ENCODE measurements around the gene NFIC. TPM values are rescaled to one million over a fixed set of nuclear protein-coding genes. Genes with fewer than 3 reads are reported as not detected.

Gene NFIC
- total RNA-seq, 2 experiments from 2014 or later: 1.5 to 1.7 TPM

DNA sequence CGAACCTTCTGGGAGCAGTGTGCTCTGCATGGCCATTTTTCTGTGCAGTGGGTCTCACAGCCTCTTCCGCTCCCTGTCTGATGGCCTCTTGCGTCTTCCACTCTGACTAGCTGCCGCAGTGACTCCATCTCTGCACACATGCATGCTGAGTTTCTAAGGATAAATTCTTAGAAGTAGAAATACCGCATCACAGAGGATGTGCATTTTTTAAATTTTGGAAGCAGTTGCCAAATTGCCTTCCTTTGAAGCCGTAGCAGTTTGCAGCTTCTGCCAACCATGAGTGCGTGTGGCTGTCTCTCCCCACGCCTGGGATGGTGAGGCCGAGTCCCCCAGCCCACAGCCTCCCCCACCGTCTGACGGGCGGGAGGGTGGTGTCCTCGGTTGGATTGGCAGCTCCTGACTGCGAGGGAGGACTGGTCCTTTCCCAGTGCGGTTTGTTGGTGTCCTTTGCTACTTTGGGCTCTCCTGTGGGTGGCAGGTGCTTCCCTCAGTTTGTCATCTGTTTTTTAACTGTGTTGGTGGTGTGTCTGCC lies 149.6 kb downstream of the NFIC start:
- no peak for DNase-seq (ENCODE audit: low spot score)
- peaks cover 28% of the 10 kb centered on the region; the same call in 1 of the 2 replicates for H3K36me3 ChIP-seq (ENCODE audit: insufficient read depth, low read length)
- TF ChIP-seq EZH2phosphoT487 (IDR thresholded peaks at IDR 0.05; ENCODE audit: borderline replicate concordance, low read depth, low read length): no peak
- TF ChIP-seq, protein P1, sequence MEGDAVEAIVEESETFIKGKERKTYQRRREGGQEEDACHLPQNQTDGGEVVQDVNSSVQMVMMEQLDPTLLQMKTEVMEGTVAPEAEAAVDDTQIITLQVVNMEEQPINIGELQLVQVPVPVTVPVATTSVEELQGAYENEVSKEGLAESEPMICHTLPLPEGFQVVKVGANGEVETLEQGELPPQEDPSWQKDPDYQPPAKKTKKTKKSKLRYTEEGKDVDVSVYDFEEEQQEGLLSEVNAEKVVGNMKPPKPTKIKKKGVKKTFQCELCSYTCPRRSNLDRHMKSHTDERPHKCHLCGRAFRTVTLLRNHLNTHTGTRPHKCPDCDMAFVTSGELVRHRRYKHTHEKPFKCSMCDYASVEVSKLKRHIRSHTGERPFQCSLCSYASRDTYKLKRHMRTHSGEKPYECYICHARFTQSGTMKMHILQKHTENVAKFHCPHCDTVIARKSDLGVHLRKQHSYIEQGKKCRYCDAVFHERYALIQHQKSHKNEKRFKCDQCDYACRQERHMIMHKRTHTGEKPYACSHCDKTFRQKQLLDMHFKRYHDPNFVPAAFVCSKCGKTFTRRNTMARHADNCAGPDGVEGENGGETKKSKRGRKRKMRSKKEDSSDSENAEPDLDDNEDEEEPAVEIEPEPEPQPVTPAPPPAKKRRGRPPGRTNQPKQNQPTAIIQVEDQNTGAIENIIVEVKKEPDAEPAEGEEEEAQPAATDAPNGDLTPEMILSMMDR (conservative IDR thresholded peaks at IDR 0.05; ENCODE audit: low read length): no peak
- no peaks in the 10 kb centered on the region for H3K9me3 ChIP-seq (ENCODE audit: low read length)
- H3K9me2 ChIP-seq (ENCODE audit: insufficient read depth, low read length): no peaks in the 10 kb centered on the region
- H3K4me2 ChIP-seq (ENCODE audit: low read length): peak overlapping the region; percentile 28; the same call in 1 of the 2 replicates
- CTCF ChIA-PET (ENCODE audit: unreplicated experiment): interaction anchor here (0.9 kb wide), 1 partner anchor 36 kb away, joined by 3 read pairs; no protein-coding TSS in a partner anchor
- H3K27ac ChIP-seq (ENCODE audit: low read depth, low read length, poor library complexity, severe bottlenecking): peak overlapping the region; percentile 43
- POLR2A ChIA-PET: no interaction called here
- H3K4me1 ChIP-seq (ENCODE audit: insufficient read depth, low read length, poor library complexity, severe bottlenecking): peaks cover 16% of the 10 kb centered on the region
- H4K20me1 ChIP-seq (ENCODE audit: insufficient read depth, low read length): no peaks in the 10 kb centered on the region; the same call in 1 of the 2 replicates
- no peak overlapping the region for H3K4me3 ChIP-seq (ENCODE audit: low read depth, low read length, poor library complexity, severe bottlenecking)
- no TSS peak for BruUV-seq (replicated peaks)
- H3K79me2 ChIP-seq (ENCODE audit: insufficient read depth, low read depth, low read length): peaks cover 4% of the 10 kb centered on the region; the same call in 1 of the 2 replicates
- intact Hi-C loops (cut with micrococcal nuclease; ENCODE audit: unreplicated experiment): no loop called here
- no peak overlapping the region for H2AFZ ChIP-seq (ENCODE audit: low read length)

DNA sequence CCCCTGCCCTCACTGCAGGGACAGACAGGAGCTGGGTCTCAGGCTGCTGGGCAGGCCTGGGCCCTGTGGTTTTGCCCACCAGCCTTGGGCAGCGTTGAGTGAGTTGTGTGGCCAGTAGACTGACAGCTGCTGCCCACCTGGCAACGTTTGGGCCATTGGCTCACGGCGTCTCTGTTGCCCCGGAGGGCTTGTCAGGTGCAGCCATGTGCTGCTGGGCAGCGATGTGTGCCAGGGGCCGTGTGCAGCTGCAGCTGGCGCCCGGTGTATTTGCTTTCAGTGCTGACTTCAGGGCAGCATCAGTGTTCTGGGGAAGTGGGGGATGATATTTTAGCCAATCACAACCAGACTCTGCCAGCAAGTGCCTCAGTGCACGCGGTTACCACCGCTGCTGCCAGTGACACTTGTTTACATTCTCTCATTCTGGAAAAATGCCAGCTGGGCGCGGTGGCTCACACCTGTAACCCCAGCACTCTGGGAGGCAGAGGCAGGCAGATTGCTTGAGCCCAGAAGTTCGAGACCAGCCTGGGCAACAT lies 150.4 kb downstream of the NFIC start:
- peak; percentile 79 for DNase-seq (ENCODE audit: low spot score)
- intact Hi-C loops (cut with micrococcal nuclease; ENCODE audit: unreplicated experiment): no loop called here
- H3K4me1 ChIP-seq (ENCODE audit: insufficient read depth, low read length, poor library complexity, severe bottlenecking): peaks cover 16% of the 10 kb centered on the region

More for the DNA sequence above, 150.4 kb downstream of the NFIC start:
- Histone ChIP-seq H2AFZ (ENCODE audit: low read length) (no peak overlapping the region), H3K9me3 (ENCODE audit: low read length) (no peaks in the 10 kb centered on the region), H3K79me2 (ENCODE audit: insufficient read depth, low read depth, low read length) (peaks cover 4% of the 10 kb centered on the region; the same call in 1 of the 2 replicates), H3K27ac (ENCODE audit: low read depth, low read length, poor library complexity, severe bottlenecking) (peak overlapping the region; percentile 43), H4K20me1 (ENCODE audit: insufficient read depth, low read length) (no peaks in the 10 kb centered on the region; the same call in 1 of the 2 replicates), H3K9me2 (ENCODE audit: insufficient read depth, low read length) (no peaks in the 10 kb centered on the region), H3K4me2 (ENCODE audit: low read length) (peak overlapping the region; percentile 28; the same call in 1 of the 2 replicates), H3K4me3 (ENCODE audit: low read depth, low read length, poor library complexity, severe bottlenecking) (no peak overlapping the region), H3K36me3 (ENCODE audit: insufficient read depth, low read length) (peaks cover 30% of the 10 kb centered on the region; the same call in 1 of the 2 replicates)
- TF ChIP-seq EZH2phosphoT487 (IDR thresholded peaks at IDR 0.05; ENCODE audit: borderline replicate concordance, low read depth, low read length): no peak
- TF ChIP-seq, protein P1 (conservative IDR thresholded peaks at IDR 0.05; ENCODE audit: low read length): no peak
- no TSS peak for BruUV-seq (replicated peaks)
- ChIA-PET POLR2A (interaction anchor here (1.6 kb wide), 1 partner anchor 12 kb away, joined by 5 read pairs; no protein-coding TSS in a partner anchor), CTCF (ENCODE audit: unreplicated experiment) (interaction anchor here (0.9 kb wide), 1 partner anchor 37 kb away, joined by 3 read pairs; no protein-coding TSS in a partner anchor)
